SH-SY5Y (cell line): ENCODE measurements around the gene TUFT1.

Experiments used
- GATA2 ChIP-seq: IDR thresholded peaks from 2 replicates; pipeline ENCODE4 v1.6.1; 2011; ENCODE audit warnings: mild to moderate bottlenecking, low read depth, low read length
- GATA3 ChIP-seq: IDR thresholded peaks from 2 replicates; pipeline ENCODE4 v1.6.1; 2011; ENCODE audit warnings: low read depth, mild to moderate bottlenecking, low read length, moderate library complexity

Gene TUFT1

GRCh38 chr1:151508833-151509232 lies 31.3 kb upstream of the TUFT1 start:
- TF ChIP-seq GATA2 = no peak
- TF ChIP-seq GATA3 = no peak

DNA sequence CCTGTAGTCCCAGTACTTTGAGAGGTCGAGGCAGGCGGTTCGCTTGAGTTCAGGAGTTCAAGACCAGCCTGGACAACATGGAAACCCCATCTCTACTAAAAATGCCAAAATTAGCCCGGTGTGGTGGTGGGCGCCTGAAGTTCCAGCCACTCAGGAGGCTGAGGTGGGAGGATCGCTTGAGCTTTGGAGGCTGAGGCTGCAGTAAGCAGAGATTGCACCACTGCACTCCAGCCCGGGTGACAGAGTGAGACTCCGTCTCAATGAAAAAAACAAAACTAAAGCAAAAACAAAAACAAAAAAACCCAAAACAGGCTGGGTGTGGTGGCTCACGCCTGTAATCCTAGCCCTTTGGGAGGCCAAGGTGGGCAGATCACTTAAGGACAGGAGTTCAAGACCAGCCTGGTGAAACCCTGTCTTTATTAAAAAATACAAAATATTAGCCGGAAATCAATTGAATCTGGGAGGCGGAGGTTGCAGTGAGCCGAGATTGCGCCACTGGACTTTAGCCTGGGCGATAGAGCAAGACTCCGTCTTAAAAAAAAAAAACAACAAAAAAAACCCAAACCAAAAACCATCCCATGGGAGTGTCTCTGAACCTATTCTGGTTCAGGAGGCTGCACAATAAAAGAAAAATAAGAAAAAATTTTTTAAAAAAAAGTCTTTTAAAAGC lies 30.6 kb upstream of the TUFT1 start:
- TF ChIP-seq GATA2 = no peak
- no peak for TF ChIP-seq GATA3

DNA sequence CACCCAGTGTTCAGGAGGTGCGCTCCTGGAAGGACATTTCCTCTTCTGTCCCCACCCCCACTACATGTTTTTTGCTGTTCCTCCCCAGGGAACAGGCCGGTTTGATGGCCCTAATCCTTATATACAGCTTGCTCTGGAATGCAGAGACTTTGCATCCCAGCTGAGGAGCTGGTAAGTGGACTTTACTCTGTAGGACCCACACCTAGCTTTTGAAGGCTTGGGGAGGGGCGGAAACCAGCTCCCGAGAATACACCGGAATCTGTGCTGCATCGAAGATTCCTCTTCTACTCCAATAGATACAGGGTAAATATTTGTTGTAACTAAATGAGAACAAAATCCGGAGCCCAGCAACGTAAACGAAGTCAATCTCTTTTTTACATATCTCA lies 30.1 kb upstream of the TUFT1 start:
- TF ChIP-seq GATA3 = no peak
- no peak for TF ChIP-seq GATA2

DNA sequence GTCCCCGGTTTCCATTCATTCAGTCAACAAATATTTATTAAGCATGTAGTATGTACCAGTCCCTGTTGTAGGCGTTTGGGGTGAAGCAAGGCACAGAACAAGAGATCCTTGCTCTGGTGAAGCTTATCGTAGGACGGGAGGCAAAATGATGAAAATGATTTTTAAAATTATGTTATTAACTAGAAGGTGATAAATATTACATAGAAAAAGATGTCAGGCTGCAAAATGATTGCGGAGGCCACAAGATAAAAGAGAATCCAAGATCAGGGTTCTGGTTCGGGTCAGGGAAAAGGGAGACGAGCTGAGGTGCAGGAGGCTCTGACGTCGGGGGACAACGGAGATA lies 29.5 kb upstream of the TUFT1 start:
- TF ChIP-seq GATA3 (no peak), GATA2 (no peak)

- TF ChIP-seq GATA3 = no peak
- TF ChIP-seq GATA2 = no peak
Measured at GRCh38 chr1:151510957-151511635, 29.0 kb upstream of the TUFT1 start, which contains the start of gene CGN. Gene CGN, plus strand, starts transcription at chr1:151511387. Its CDS starts 7,133 bp downstream, at chr1:151518520.

GRCh38 chr1:151511636-151512215 lies 28.4 kb upstream of the TUFT1 start:
- TF ChIP-seq GATA2 = no peak
- no peak for TF ChIP-seq GATA3

GRCh38 chr1:151512326-151512725 lies 27.8 kb upstream of the TUFT1 start:
- TF ChIP-seq GATA2 (no peak), GATA3 (no peak)

- no peak for TF ChIP-seq GATA3
- no peak for TF ChIP-seq GATA2
Measured at GRCh38 chr1:151512801-151513625, 27.1 kb upstream of the TUFT1 start.

- TF ChIP-seq GATA3 (no peak), GATA2 (no peak)
Measured at GRCh38 chr1:151513626-151514121, 26.4 kb upstream of the TUFT1 start.

DNA sequence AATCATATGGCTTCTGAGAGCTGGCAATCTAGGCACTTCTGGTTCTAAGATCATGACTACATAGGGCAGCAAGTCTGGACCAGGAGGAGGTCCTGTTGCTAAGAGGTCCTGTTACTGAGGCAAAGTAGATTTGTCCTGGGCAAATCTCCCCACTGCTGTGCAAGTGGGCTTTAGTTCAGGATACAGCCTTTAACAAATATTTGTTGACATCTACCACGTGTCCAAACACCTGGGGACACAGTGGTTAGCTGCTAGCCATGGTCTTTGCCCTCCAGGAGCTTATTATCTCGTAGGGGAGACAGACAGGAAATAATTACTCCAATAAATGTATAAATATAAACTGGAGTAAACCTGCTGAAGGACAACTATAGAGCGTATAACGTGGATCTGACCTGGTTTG lies 25.7 kb upstream of the TUFT1 start:
- no peak for TF ChIP-seq GATA3
- no peak for TF ChIP-seq GATA2

GRCh38 chr1:151515265-151515664 lies 24.8 kb upstream of the TUFT1 start:
- TF ChIP-seq GATA3 (no peak), GATA2 (no peak)

- TF ChIP-seq GATA3 = no peak
- no peak for TF ChIP-seq GATA2
Measured at GRCh38 chr1:151516031-151516511, 24.0 kb upstream of the TUFT1 start.

DNA sequence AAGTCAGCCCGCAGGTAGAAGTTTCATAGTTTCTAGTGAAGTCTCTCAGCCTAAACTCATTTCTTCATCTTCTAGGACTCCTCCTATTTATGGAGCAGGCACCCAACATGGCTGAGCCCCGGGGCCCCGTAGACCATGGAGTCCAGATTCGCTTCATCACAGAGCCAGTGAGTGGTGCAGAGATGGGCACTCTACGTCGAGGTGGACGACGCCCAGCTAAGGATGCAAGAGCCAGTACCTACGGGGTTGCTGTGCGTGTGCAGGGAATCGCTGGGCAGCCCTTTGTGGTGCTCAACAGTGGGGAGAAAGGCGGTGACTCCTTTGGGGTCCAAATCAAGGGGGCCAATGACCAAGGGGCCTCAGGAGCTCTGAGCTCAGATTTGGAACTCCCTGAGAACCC lies 21.7 kb upstream of the TUFT1 start:
- TF ChIP-seq GATA3 = no peak
- no peak for TF ChIP-seq GATA2

- no peak for TF ChIP-seq GATA3
- TF ChIP-seq GATA2 = no peak
Measured at GRCh38 chr1:151518936-151519335, 21.2 kb upstream of the TUFT1 start.

- no peak for TF ChIP-seq GATA3
- TF ChIP-seq GATA2 = no peak
Measured at GRCh38 chr1:151519667-151520066, 20.4 kb upstream of the TUFT1 start.
